Measurements from ENCODE around the gene PLOD1. TPM values are rescaled to one million over a fixed set of nuclear protein-coding genes. Genes with fewer than 3 reads are reported as not detected.

PLOD1 gene
- total RNA-seq (ENCODE audit: unreplicated experiment), result 113 TPM
- long read RNA-seq, transcript PLOD1-201 (19 exons, 2,940 nt), result major isoform, 18 of 22 reads
- long read RNA-seq, partial matches to known transcripts, result 3 of 22 reads
- long read RNA-seq, other reads (novel, unspliced or antisense), result 1 of 22 reads

- no peaks in the 10 kb centered on the region for H3K36me3 Mint-ChIP-seq (ENCODE audit: unreplicated experiment)
- DNase-seq, result peak; percentile 84
- H3K4me1 Mint-ChIP-seq (ENCODE audit: low read depth, unreplicated experiment), result peaks cover 12% of the 10 kb centered on the region
- H3K27me3 Mint-ChIP-seq (ENCODE audit: unreplicated experiment), result peaks cover 9% of the 10 kb centered on the region
- peak within 1 kb of the TSS; percentile 73 for H3K27ac Mint-ChIP-seq (ENCODE audit: unreplicated experiment)
- peaks cover 12% of the 10 kb centered on the region for H3K9me3 Mint-ChIP-seq (ENCODE audit: unreplicated experiment)
- TF ChIP-seq CTCF (IDR thresholded peaks at IDR 0.05; ENCODE audit: partially characterized antibody, unreplicated experiment), result no peak
- H3K4me3 Mint-ChIP-seq (ENCODE audit: unreplicated experiment), result peak within 1 kb of the TSS; percentile 79
Observed at GRCh38 chr1:11934302-11935056, at the start of gene PLOD1. PLOD1 (plus strand) TSS chr1:11934717; CDS start chr1:11934780, 63 bp downstream.

- no peak for DNase-seq
- Mint-ChIP-seq H3K27me3 (ENCODE audit: unreplicated experiment) (peaks cover 5% of the 10 kb centered on the region), H3K9me3 (ENCODE audit: unreplicated experiment) (no peaks in the 10 kb centered on the region), H3K4me3 (ENCODE audit: unreplicated experiment) (peak overlapping the region; percentile 55), H3K27ac (ENCODE audit: unreplicated experiment) (peak overlapping the region; percentile 89), H3K4me1 (ENCODE audit: low read depth, unreplicated experiment) (peaks cover 20% of the 10 kb centered on the region), H3K36me3 (ENCODE audit: unreplicated experiment) (no peaks in the 10 kb centered on the region)
- no peak for TF ChIP-seq CTCF (IDR thresholded peaks at IDR 0.05; ENCODE audit: partially characterized antibody, unreplicated experiment)
Observed at GRCh38 chr1:11885916-11886315, 48.6 kb upstream of the PLOD1 start.

GRCh38 chr1:11886986-11887665, 47.4 kb upstream of the PLOD1 start:
- H3K4me1 Mint-ChIP-seq (ENCODE audit: low read depth, unreplicated experiment), result peaks cover 12% of the 10 kb centered on the region
- H3K27me3 Mint-ChIP-seq (ENCODE audit: unreplicated experiment), result peaks cover 5% of the 10 kb centered on the region
- DNase-seq, result no peak
- H3K36me3 Mint-ChIP-seq (ENCODE audit: unreplicated experiment), result no peaks in the 10 kb centered on the region
- H3K4me3 Mint-ChIP-seq (ENCODE audit: unreplicated experiment), result no peak overlapping the region
- no peak overlapping the region for H3K27ac Mint-ChIP-seq (ENCODE audit: unreplicated experiment)
- no peaks in the 10 kb centered on the region for H3K9me3 Mint-ChIP-seq (ENCODE audit: unreplicated experiment)
- no peak for TF ChIP-seq CTCF (IDR thresholded peaks at IDR 0.05; ENCODE audit: partially characterized antibody, unreplicated experiment)

- Mint-ChIP-seq H3K27ac (ENCODE audit: unreplicated experiment) (no peak overlapping the region), H3K4me3 (ENCODE audit: unreplicated experiment) (no peak overlapping the region), H3K4me1 (ENCODE audit: low read depth, unreplicated experiment) (peaks cover 12% of the 10 kb centered on the region), H3K27me3 (ENCODE audit: unreplicated experiment) (peaks cover 5% of the 10 kb centered on the region), H3K36me3 (ENCODE audit: unreplicated experiment) (no peaks in the 10 kb centered on the region), H3K9me3 (ENCODE audit: unreplicated experiment) (no peaks in the 10 kb centered on the region)
- no peak for DNase-seq
- no peak for TF ChIP-seq CTCF (IDR thresholded peaks at IDR 0.05; ENCODE audit: partially characterized antibody, unreplicated experiment)
Observed at GRCh38 chr1:11887666-11888007, 46.9 kb upstream of the PLOD1 start.

Measured in glutamatergic neuron (in vitro differentiated cells).